WTC11 (cell line): ENCODE data around the gene IFT27.

Experiments
- MAX ChIP-seq: sonication (generic); formaldehyde crosslinking; IDR thresholded peaks from 2 replicates; pipeline ENCODE4 v1.8.0; 2022; ENCODE audit warnings: mild to moderate bottlenecking, missing genetic modification reagents
- ZSCAN18 ChIP-seq: fragments of 250-450 bp; sonication (Bioruptor Pico); IDR thresholded peaks from 2 replicates; pipeline ENCODE4 v2.1.2; 2022; ENCODE audit warnings: mild to moderate bottlenecking, moderate library complexity
- TF ChIP-seq, protein P1 (sequence below): fragments of 200-600 bp; IDR thresholded peaks from 2 replicates; pipeline ENCODE4 v1.8.0; 2022; ENCODE audit warnings: antibody characterized with exemption
- TF ChIP-seq, protein P2 (sequence below): sonication (generic); formaldehyde crosslinking; IDR thresholded peaks from 2 replicates; pipeline ENCODE4 v1.8.1; 2022; ENCODE audit warnings: low read depth, mild to moderate bottlenecking, moderate library complexity, missing genetic modification reagents, borderline replicate concordance

GRCh38 chr22:36765943-36766450 is 9.9 kb downstream of the IFT27 start:
- TF ChIP-seq, protein P1, sequence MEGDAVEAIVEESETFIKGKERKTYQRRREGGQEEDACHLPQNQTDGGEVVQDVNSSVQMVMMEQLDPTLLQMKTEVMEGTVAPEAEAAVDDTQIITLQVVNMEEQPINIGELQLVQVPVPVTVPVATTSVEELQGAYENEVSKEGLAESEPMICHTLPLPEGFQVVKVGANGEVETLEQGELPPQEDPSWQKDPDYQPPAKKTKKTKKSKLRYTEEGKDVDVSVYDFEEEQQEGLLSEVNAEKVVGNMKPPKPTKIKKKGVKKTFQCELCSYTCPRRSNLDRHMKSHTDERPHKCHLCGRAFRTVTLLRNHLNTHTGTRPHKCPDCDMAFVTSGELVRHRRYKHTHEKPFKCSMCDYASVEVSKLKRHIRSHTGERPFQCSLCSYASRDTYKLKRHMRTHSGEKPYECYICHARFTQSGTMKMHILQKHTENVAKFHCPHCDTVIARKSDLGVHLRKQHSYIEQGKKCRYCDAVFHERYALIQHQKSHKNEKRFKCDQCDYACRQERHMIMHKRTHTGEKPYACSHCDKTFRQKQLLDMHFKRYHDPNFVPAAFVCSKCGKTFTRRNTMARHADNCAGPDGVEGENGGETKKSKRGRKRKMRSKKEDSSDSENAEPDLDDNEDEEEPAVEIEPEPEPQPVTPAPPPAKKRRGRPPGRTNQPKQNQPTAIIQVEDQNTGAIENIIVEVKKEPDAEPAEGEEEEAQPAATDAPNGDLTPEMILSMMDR = no peak
- TF ChIP-seq, protein P2, sequence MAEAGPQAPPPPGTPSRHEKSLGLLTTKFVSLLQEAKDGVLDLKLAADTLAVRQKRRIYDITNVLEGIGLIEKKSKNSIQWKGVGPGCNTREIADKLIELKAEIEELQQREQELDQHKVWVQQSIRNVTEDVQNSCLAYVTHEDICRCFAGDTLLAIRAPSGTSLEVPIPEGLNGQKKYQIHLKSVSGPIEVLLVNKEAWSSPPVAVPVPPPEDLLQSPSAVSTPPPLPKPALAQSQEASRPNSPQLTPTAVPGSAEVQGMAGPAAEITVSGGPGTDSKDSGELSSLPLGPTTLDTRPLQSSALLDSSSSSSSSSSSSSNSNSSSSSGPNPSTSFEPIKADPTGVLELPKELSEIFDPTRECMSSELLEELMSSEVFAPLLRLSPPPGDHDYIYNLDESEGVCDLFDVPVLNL (CRISPR knock-in tag) = no peak
- TF ChIP-seq ZSCAN18 = no peak
- TF ChIP-seq MAX (CRISPR knock-in tag) = no peak
